Measurements from ENCODE around the gene KCTD15.

KCTD15 gene

DNA sequence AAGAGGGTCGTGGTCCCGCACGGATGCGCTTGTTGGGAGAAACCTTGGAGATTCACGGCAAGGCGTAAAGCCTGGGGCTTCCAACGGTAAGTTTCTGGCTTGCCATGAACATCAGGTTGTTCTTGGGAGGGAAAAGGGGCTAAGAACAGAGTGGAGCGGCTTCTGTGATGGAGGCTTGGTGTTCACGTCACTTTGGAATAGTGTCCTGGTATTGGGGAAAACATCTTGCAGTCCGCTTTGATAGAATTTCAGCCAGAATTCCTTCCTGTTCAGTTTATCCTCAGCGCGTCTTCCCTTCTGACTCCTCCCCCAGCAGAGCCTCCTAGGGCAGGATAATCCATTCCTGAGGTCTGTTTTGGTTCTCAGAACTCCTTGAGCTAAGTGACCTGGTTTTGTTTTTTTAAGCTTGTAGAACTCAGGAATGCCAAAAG lies 2.0 kb downstream of the KCTD15 start:
- TF ChIP-seq TAF1 (IDR thresholded peaks at IDR 0.05; ENCODE audit: borderline replicate concordance, insufficient read depth, low read length), result no peak
- no peak for TF ChIP-seq POLR2AphosphoS5 (IDR thresholded peaks at IDR 0.05; ENCODE audit: low read depth, low read length)
- TF ChIP-seq, protein P1, sequence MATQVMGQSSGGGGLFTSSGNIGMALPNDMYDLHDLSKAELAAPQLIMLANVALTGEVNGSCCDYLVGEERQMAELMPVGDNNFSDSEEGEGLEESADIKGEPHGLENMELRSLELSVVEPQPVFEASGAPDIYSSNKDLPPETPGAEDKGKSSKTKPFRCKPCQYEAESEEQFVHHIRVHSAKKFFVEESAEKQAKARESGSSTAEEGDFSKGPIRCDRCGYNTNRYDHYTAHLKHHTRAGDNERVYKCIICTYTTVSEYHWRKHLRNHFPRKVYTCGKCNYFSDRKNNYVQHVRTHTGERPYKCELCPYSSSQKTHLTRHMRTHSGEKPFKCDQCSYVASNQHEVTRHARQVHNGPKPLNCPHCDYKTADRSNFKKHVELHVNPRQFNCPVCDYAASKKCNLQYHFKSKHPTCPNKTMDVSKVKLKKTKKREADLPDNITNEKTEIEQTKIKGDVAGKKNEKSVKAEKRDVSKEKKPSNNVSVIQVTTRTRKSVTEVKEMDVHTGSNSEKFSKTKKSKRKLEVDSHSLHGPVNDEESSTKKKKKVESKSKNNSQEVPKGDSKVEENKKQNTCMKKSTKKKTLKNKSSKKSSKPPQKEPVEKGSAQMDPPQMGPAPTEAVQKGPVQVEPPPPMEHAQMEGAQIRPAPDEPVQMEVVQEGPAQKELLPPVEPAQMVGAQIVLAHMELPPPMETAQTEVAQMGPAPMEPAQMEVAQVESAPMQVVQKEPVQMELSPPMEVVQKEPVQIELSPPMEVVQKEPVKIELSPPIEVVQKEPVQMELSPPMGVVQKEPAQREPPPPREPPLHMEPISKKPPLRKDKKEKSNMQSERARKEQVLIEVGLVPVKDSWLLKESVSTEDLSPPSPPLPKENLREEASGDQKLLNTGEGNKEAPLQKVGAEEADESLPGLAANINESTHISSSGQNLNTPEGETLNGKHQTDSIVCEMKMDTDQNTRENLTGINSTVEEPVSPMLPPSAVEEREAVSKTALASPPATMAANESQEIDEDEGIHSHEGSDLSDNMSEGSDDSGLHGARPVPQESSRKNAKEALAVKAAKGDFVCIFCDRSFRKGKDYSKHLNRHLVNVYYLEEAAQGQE (IDR thresholded peaks at IDR 0.05; ENCODE audit: insufficient read depth in 1 of 2, low read depth in 2 of 2, low read length in 2 of 2), result no peak
- no peak for TF ChIP-seq SIN3A (IDR thresholded peaks at IDR 0.05; ENCODE audit: borderline replicate concordance, insufficient read depth, low read length)
- TF ChIP-seq FOXP2 (optimal IDR thresholded peaks at IDR 0.05; ENCODE audit: borderline replicate concordance, extremely low read depth, extremely low read length, insufficient read depth), result no peak

DNA sequence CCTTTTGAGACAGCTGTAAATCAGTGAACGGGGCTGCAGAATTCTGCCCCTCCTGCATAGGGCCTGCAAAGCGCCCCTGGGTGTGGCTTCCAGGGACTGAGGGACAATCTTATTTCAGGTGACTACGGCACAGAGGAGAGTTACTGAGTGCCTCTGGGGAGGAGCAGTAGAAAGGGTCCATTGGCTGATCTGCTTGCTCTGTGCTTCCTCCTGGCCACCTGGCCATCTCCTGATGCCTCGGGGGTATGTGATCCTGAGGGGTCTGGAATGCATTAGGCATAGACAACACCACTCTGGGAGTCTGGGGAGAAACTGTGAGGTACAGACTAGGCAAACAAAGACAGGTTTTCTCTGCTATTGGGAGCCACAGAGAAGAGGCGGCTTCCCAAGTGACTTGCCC lies 2.8 kb downstream of the KCTD15 start:
- TF ChIP-seq TAF1 (IDR thresholded peaks at IDR 0.05; ENCODE audit: borderline replicate concordance, insufficient read depth, low read length) (no peak), SIN3A (IDR thresholded peaks at IDR 0.05; ENCODE audit: borderline replicate concordance, insufficient read depth, low read length) (no peak), POLR2AphosphoS5 (IDR thresholded peaks at IDR 0.05; ENCODE audit: low read depth, low read length) (no peak), FOXP2 (optimal IDR thresholded peaks at IDR 0.05; ENCODE audit: borderline replicate concordance, extremely low read depth, extremely low read length, insufficient read depth) (no peak)
- TF ChIP-seq, protein P1 (IDR thresholded peaks at IDR 0.05; ENCODE audit: insufficient read depth in 1 of 2, low read depth in 2 of 2, low read length in 2 of 2), result no peak

DNA sequence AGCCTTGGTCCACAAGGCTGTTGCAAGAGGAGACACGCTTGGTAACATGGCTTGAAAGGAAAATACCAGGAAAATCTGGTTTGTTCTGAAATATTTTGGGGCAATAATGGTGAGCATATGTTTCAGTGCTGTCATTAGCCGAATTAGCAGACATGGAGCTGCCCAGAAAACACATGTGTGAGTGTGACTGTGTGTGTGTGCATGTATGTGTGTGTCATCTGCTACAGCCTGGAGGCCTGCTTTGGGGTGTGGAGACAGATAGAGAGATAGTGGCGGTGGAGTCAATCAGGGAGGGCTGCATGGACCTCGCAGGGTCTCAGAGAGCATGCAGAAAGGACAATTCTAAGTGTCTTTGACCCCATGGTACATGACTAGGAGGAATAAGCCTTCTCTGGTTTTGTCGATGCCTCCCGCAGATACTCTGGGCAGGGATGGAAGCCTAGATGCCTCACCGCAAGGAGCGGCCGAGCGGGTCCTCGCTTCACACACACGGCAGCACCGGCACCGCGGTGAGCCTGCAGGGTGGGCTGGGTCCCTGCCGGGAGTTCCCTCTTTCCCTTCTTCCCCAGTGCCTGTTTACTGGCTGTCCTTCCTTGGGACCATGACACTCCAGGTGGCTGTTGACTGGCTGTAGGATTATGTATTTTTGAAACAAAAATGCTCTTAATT lies 3.5 kb downstream of the KCTD15 start:
- TF ChIP-seq TAF1 (IDR thresholded peaks at IDR 0.05; ENCODE audit: borderline replicate concordance, insufficient read depth, low read length) (no peak), SIN3A (IDR thresholded peaks at IDR 0.05; ENCODE audit: borderline replicate concordance, insufficient read depth, low read length) (no peak), POLR2AphosphoS5 (IDR thresholded peaks at IDR 0.05; ENCODE audit: low read depth, low read length) (no peak), FOXP2 (optimal IDR thresholded peaks at IDR 0.05; ENCODE audit: borderline replicate concordance, extremely low read depth, extremely low read length, insufficient read depth) (no peak)
- TF ChIP-seq, protein P1 (IDR thresholded peaks at IDR 0.05; ENCODE audit: insufficient read depth in 1 of 2, low read depth in 2 of 2, low read length in 2 of 2), result no peak

DNA sequence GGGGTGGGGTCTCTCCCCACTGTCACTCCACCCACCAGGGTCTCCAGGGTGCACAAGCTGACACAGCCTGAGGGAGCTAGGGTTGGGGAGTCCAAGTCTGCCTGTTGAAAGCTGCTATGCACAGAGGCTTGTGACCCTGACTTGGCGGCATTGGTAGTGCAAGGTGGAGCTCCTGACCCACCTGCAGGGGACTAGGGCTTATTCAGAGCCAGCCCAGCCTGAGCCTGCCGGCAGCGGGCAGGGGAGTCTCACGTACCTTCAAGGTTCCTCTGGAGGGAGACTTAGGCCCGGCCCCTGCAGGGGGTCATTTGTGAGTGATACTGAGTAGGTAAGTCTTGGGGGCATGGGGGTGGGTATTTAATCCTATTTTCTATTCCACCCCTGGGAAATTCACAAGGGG lies 4.7 kb downstream of the KCTD15 start:
- TF ChIP-seq TAF1 (IDR thresholded peaks at IDR 0.05; ENCODE audit: borderline replicate concordance, insufficient read depth, low read length) (no peak), SIN3A (IDR thresholded peaks at IDR 0.05; ENCODE audit: borderline replicate concordance, insufficient read depth, low read length) (no peak), FOXP2 (optimal IDR thresholded peaks at IDR 0.05; ENCODE audit: borderline replicate concordance, extremely low read depth, extremely low read length, insufficient read depth) (no peak), POLR2AphosphoS5 (IDR thresholded peaks at IDR 0.05; ENCODE audit: low read depth, low read length) (no peak)
- TF ChIP-seq, protein P1 (IDR thresholded peaks at IDR 0.05; ENCODE audit: insufficient read depth in 1 of 2, low read depth in 2 of 2, low read length in 2 of 2), result no peak

Data from PFSK-1 (cell line).